Measurements from ENCODE around the gene SLC29A3. TPM values are rescaled to one million over a fixed set of nuclear protein-coding genes. Genes with fewer than 3 reads are reported as not detected.

Gene SLC29A3
- total RNA-seq, 2 experiments from 2014 or later = 4.3 TPM

DNA sequence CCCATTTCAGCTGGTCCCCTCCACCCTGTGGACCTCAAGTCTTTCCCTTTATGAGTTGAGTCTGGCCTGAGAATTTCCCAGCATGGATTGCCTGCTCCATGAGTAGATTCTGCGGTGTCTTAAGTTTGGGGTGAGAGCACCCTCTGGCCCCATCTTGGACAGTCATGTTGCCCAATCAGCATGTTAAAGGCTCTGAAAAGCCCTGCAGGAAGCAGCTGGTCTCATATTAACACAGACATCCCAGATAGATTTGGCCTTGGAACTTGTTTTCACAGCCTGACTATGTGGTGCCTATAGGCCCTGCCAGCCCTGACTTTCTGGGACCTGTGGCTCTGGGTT lies 15.5 kb upstream of the SLC29A3 start:
- H3K9me3 Mint-ChIP-seq = no peaks in the 10 kb centered on the region
- no peak for DNase-seq
- no peaks in the 10 kb centered on the region for H3K27me3 Mint-ChIP-seq
- no peaks in the 10 kb centered on the region for H3K36me3 Mint-ChIP-seq
- no peaks in the 10 kb centered on the region for H3K4me1 Mint-ChIP-seq
- no peak overlapping the region for H3K4me3 Mint-ChIP-seq
- H3K27ac Mint-ChIP-seq = no peak overlapping the region

DNA sequence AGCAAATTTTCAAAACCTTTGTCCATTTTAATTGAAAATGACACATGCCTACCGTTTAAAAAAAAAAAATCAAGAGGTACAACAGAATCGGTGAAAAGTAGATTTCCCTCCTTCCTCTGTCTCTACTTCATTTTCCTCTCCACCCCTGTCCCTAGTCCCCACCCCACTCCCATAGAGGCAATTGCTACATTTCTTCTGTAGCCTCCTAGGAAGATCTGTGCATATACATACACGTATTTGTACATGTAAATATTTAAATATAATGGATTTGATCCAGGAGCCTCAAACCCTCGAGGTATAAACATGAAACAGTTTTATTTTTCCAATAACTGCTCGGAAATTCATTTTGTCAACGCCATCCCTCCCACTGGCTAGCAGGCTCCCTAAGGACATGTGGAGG lies 14.1 kb upstream of the SLC29A3 start:
- Mint-ChIP-seq H3K4me3 (no peak overlapping the region), H3K9me3 (no peaks in the 10 kb centered on the region), H3K4me1 (no peaks in the 10 kb centered on the region), H3K27ac (no peak overlapping the region), H3K36me3 (no peaks in the 10 kb centered on the region), H3K27me3 (no peaks in the 10 kb centered on the region)
- no peak for DNase-seq

- Mint-ChIP-seq H3K4me3 (no peak overlapping the region), H3K27ac (no peak overlapping the region), H3K4me1 (no peaks in the 10 kb centered on the region), H3K36me3 (no peaks in the 10 kb centered on the region), H3K27me3 (no peaks in the 10 kb centered on the region), H3K9me3 (no peaks in the 10 kb centered on the region)
- DNase-seq = no peak
Measured at GRCh38 chr10:71306979-71307378, 12.1 kb upstream of the SLC29A3 start.

DNA sequence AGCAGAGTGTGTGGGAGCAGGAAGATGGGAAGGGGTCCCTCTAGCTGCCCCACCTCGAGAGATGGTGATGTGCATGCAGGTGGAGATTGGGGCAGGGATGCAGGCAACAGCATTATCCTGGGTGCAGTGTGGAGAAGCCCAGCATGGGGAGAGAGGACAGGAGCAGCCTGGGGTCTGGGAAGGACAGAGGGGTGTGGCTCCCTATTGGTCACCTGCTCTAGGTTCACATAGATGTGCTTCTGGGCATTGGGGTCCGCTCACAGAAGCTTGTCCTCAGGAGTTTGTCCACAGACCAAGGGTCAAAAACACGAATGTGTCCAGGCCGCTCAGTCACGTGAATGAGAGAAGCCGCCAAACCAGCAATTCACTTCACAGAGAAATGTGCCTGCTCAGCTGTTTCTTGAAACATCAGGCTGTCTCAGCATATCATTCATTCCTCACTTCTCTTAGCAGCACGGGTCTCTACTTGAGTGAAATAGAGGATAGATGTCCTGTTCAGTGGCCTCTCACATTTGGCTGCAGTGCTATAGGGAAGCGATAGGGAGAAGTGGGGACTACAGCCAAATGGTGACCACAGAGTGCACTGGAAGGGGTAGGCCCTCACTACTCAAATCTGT lies 11.5 kb upstream of the SLC29A3 start:
- H3K4me3 Mint-ChIP-seq = no peak overlapping the region
- no peaks in the 10 kb centered on the region for H3K9me3 Mint-ChIP-seq
- no peak overlapping the region for H3K27ac Mint-ChIP-seq
- H3K4me1 Mint-ChIP-seq = no peaks in the 10 kb centered on the region
- no peaks in the 10 kb centered on the region for H3K36me3 Mint-ChIP-seq
- H3K27me3 Mint-ChIP-seq = no peaks in the 10 kb centered on the region
- no peak for DNase-seq

GRCh38 chr10:71308244-71308643 lies 10.8 kb upstream of the SLC29A3 start:
- Mint-ChIP-seq H3K9me3 (no peaks in the 10 kb centered on the region), H3K4me3 (no peak overlapping the region), H3K27me3 (peaks cover under 1% of the 10 kb centered on the region), H3K36me3 (no peaks in the 10 kb centered on the region), H3K27ac (no peak overlapping the region), H3K4me1 (no peaks in the 10 kb centered on the region)
- DNase-seq = no peak

DNA sequence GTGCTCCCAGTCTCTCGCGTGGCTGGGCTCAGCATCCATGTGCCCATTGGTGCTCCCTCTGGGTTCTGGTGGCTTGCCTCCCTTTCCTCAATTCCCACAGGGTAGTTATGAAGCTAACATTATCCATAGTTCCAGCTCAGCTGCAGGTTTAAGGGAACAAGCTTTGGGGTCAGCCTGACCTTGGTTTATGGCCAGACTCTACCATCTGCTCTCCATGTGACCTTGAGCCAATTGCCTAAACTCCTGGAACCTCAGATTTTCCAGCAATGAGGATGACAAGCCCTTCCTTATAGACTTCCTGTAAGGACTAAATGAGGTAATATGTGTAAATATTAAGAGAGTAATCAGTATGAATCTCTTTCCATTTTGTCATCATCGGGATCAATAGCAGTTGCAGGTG lies 10.1 kb upstream of the SLC29A3 start:
- Mint-ChIP-seq H3K4me1 (no peaks in the 10 kb centered on the region), H3K27me3 (peaks cover 7% of the 10 kb centered on the region), H3K27ac (no peak overlapping the region), H3K9me3 (no peaks in the 10 kb centered on the region), H3K36me3 (no peaks in the 10 kb centered on the region), H3K4me3 (no peak overlapping the region)
- no peak for DNase-seq

DNA sequence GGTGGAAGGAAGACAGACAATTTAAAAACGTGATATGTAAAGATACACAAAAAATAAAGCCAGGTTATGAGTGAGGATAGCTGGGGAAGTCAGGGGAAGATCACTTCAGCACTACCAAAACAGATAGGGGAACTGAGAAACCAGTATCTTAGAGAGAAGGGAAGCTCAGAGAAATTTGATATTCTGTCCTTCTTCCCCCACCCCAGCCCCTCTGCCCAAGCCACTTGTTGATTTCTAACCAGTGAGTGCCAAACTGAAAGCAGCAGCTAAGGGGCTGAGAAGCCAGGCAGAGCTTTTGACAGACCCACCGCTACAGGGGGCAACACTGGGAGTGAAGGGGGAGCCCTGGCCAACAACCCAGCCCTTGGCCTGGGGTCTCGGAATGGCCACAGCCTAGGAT lies 9.1 kb upstream of the SLC29A3 start:
- no peak overlapping the region for H3K4me3 Mint-ChIP-seq
- no peak for DNase-seq
- H3K4me1 Mint-ChIP-seq = peaks cover 7% of the 10 kb centered on the region
- peaks cover 7% of the 10 kb centered on the region for H3K27me3 Mint-ChIP-seq
- no peak overlapping the region for H3K27ac Mint-ChIP-seq
- H3K9me3 Mint-ChIP-seq = no peaks in the 10 kb centered on the region
- no peaks in the 10 kb centered on the region for H3K36me3 Mint-ChIP-seq

DNA sequence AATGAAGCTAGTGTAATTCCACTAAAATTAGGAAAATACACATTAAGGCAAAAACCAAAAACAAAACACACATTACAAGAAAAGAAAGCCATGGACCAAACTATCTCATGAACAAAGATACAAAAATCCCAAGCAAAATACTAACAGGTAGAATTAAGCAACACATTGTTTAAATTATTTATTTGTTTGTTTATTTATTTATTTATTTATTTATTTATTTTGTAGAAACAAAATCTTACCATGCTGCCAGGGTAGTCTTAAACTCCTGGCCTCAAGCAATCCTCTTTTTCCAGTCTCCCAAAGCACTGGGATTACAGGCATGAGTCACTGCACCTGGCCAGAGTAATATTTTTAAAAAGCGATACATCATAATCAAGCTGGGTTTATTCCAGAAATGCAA lies 6.8 kb upstream of the SLC29A3 start:
- DNase-seq = no peak
- Mint-ChIP-seq H3K36me3 (no peaks in the 10 kb centered on the region), H3K4me3 (no peak overlapping the region), H3K9me3 (no peaks in the 10 kb centered on the region), H3K27ac (no peak overlapping the region), H3K4me1 (peaks cover 22% of the 10 kb centered on the region), H3K27me3 (peaks cover 7% of the 10 kb centered on the region)

DNA sequence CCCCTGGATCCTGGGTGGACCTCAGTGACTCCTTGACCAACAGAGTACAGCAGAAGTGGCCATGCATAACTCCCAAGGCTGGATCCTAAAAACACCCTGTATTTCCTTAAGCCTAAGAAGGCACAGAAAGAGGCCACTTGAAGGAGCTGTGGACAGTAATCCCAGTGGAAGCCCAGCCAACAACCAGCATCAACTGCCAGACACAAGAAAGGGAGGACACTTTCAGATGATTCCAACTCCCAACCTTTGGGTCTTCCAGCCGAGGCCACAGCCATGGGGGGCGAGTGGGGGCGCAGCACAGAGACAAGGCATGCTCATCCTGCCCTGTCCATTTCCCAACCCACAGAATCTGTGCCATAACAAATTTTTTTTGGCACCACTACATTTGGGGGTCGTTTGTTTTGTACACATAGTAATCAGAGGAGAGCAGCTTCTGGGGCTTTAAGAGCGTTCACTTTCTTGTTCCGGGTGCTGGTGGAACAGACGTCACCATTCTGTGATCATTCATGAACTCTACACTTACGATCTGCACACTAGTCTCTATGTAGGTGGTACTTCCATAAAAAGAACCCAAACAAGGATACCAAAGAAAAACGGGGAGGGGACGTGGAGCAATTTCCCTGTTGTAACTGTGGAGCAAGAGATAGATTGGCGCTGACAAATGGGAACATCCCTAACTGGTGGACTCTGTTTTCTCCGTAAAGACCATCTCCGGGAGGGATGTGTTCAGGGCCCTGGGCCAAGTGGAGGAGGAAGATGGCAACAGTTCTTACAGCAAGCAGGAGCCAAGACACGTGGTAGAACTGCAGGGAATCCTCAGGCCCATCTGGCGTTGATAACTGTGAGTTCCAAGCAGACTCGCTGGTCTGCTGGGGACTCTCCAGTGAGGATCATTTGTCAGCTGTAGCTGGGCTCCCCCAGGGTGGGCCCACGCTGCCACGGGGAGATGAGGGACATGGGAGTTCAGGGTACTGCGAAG lies 6.0 kb upstream of the SLC29A3 start:
- peaks cover 23% of the 10 kb centered on the region for H3K4me1 Mint-ChIP-seq
- DNase-seq = no peak
- no peak overlapping the region for H3K4me3 Mint-ChIP-seq

DNA sequence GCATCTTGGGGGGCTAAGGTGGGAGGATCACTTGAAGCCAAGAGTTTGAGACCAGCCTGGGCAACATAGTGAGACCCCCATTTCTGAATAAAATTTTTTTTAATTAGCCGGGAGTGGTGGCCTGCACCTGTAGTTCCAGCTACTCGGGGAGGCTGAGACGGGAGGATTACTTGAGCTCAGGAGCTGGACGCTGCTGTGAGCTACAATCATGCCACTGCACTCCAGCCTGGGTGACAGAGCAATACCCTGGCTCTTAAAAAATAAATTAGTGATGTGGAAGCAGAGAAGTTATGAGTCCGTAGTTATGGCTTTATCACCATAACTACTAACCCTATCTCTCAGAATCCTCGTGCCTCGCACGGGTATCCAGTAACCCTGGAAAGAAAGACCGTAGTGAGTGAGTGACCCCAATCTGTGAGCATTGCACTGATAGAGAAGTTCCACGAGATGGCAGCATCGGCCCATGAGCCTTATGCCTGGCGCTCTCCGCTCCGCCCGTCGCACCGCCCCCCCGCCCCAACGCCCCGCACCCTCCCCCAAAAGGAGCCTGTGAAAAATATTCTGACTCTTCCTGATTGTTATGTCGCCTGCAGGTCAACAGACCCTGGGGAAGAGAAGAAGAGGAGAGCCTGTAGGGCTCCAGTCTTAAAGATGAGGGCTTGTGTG lies 4.9 kb upstream of the SLC29A3 start:
- no peak overlapping the region for H3K27ac Mint-ChIP-seq
- peak; percentile 43 for DNase-seq
- no peaks in the 10 kb centered on the region for H3K36me3 Mint-ChIP-seq
- no peaks in the 10 kb centered on the region for H3K9me3 Mint-ChIP-seq
- no peak overlapping the region for H3K4me3 Mint-ChIP-seq
- H3K27me3 Mint-ChIP-seq = peaks cover 7% of the 10 kb centered on the region
- H3K4me1 Mint-ChIP-seq = peaks cover 26% of the 10 kb centered on the region

More for the DNA sequence above, 6.0 kb upstream of the SLC29A3 start:
- Mint-ChIP-seq H3K36me3 (no peaks in the 10 kb centered on the region), H3K27ac (no peak overlapping the region), H3K27me3 (peaks cover 7% of the 10 kb centered on the region), H3K9me3 (no peaks in the 10 kb centered on the region)

- Mint-ChIP-seq H3K36me3 (no peaks in the 10 kb centered on the region), H3K4me1 (peaks cover 27% of the 10 kb centered on the region), H3K27me3 (peaks cover 7% of the 10 kb centered on the region), H3K9me3 (no peaks in the 10 kb centered on the region), H3K27ac (no peak overlapping the region), H3K4me3 (no peak overlapping the region)
- DNase-seq = no peak
Measured at GRCh38 chr10:71314694-71315225, 4.3 kb upstream of the SLC29A3 start.

GRCh38 chr10:71316056-71316785 lies 2.8 kb upstream of the SLC29A3 start:
- Mint-ChIP-seq H3K4me3 (no peak overlapping the region), H3K4me1 (peaks cover 36% of the 10 kb centered on the region), H3K27me3 (peaks cover 7% of the 10 kb centered on the region), H3K36me3 (no peaks in the 10 kb centered on the region), H3K9me3 (no peaks in the 10 kb centered on the region), H3K27ac (peak overlapping the region; percentile 54)
- DNase-seq = peak; percentile 28

GRCh38 chr10:71316786-71317160 lies 2.3 kb upstream of the SLC29A3 start:
- no peak overlapping the region for H3K4me3 Mint-ChIP-seq
- DNase-seq = no peak
- peaks cover 36% of the 10 kb centered on the region for H3K4me1 Mint-ChIP-seq
- no peaks in the 10 kb centered on the region for H3K9me3 Mint-ChIP-seq
- no peaks in the 10 kb centered on the region for H3K36me3 Mint-ChIP-seq
- H3K27me3 Mint-ChIP-seq = peaks cover 7% of the 10 kb centered on the region
- H3K27ac Mint-ChIP-seq = peak overlapping the region; percentile 34

- H3K4me1 Mint-ChIP-seq = peaks cover 36% of the 10 kb centered on the region
- DNase-seq = no peak
- H3K27me3 Mint-ChIP-seq = peaks cover 7% of the 10 kb centered on the region
- H3K9me3 Mint-ChIP-seq = no peaks in the 10 kb centered on the region
- H3K27ac Mint-ChIP-seq = no peak overlapping the region
- no peak overlapping the region for H3K4me3 Mint-ChIP-seq
- peaks cover 1% of the 10 kb centered on the region for H3K36me3 Mint-ChIP-seq
Measured at GRCh38 chr10:71317739-71318138, 1.3 kb upstream of the SLC29A3 start.
